Brain microvascular endothelial cell (primary cell): Measurements from ENCODE around the gene HRH3.

Experiments
- DNase-seq: peaks from one replicate; pipeline ENCODE4 v3.0.0-alpha.2; 2020
- H3K27ac ChIP-seq: fragments of 250-450 bp; sonication (Bioruptor Pico); 2 replicates; pipeline ENCODE4 v1.5.1; 2020; ENCODE audit warnings: mild to moderate bottlenecking, moderate library complexity
- H3K27me3 ChIP-seq: fragments of 250-450 bp; sonication (Bioruptor Pico); replicated peaks from 2 replicates; pipeline ENCODE4 v1.5.1; 2020; ENCODE audit warnings: mild to moderate bottlenecking
- H3K36me3 ChIP-seq: fragments of 250-450 bp; sonication (Bioruptor Pico); replicated peaks from 2 replicates; pipeline ENCODE4 v1.5.1; 2020; ENCODE audit warnings: mild to moderate bottlenecking
- H3K4me3 ChIP-seq: 2 replicates; pipeline ENCODE4 v1.5.1; 2011; ENCODE audit warnings: low read depth, mild to moderate bottlenecking, control low read depth, low read length, moderate library complexity
- CTCF ChIP-seq: IDR thresholded peaks from 2 replicates; pipeline ENCODE4 v1.5.1; 2011; ENCODE audit warnings: low read depth, mild to moderate bottlenecking, moderate library complexity, low read length, control low read depth, inconsistent platforms; ENCODE audit errors: missing control alignments
- in situ Hi-C: cut with HindIII; loops from 2 replicates; pipeline ENCODE4 v1.10.0; 2017; ENCODE audit warnings: low sequenced_read_pairs, low pct_ligation_motif_present

HRH3 gene

GRCh38 chr20:62258499-62259293, 38.6 kb upstream of the HRH3 start:
- peaks cover 37% of the 10 kb centered on the region for H3K36me3 ChIP-seq
- DNase-seq = peak; percentile 77
- H3K27ac ChIP-seq = no peak overlapping the region
- H3K27me3 ChIP-seq = no peaks in the 10 kb centered on the region
- in situ Hi-C loops = no loop called here
- no peak overlapping the region for H3K4me3 ChIP-seq
- TF ChIP-seq CTCF = no peak

- TF ChIP-seq CTCF = no peak
- H3K27ac ChIP-seq = no peak overlapping the region
- no peak overlapping the region for H3K4me3 ChIP-seq
- H3K36me3 ChIP-seq = peaks cover 22% of the 10 kb centered on the region
- no peak for DNase-seq
- in situ Hi-C loops = no loop called here
- no peaks in the 10 kb centered on the region for H3K27me3 ChIP-seq
Observed at GRCh38 chr20:62255976-62256375, 35.9 kb upstream of the HRH3 start.

- in situ Hi-C loops = no loop called here
- DNase-seq = no peak
- Histone ChIP-seq H3K27ac (no peak overlapping the region), H3K27me3 (no peaks in the 10 kb centered on the region), H3K4me3 (no peak overlapping the region), H3K36me3 (peaks cover 8% of the 10 kb centered on the region)
- no peak for TF ChIP-seq CTCF
Observed at GRCh38 chr20:62254021-62254724, 34.1 kb upstream of the HRH3 start.

- H3K27me3 ChIP-seq = no peaks in the 10 kb centered on the region
- no peak for TF ChIP-seq CTCF
- H3K4me3 ChIP-seq = no peak overlapping the region
- H3K27ac ChIP-seq = no peak overlapping the region
- H3K36me3 ChIP-seq = peaks cover 7% of the 10 kb centered on the region
- in situ Hi-C loops = no loop called here
- no peak for DNase-seq
Observed at GRCh38 chr20:62253398-62253797, 33.3 kb upstream of the HRH3 start.

- no peak for TF ChIP-seq CTCF
- DNase-seq = no peak
- H3K4me3 ChIP-seq = no peak overlapping the region
- peaks cover 7% of the 10 kb centered on the region for H3K36me3 ChIP-seq
- no peaks in the 10 kb centered on the region for H3K27me3 ChIP-seq
- no peak overlapping the region for H3K27ac ChIP-seq
- in situ Hi-C loops = no loop called here
Observed at GRCh38 chr20:62252342-62252966, 32.4 kb upstream of the HRH3 start.
